Transverse colon (tissue), 4 donors: ENCODE data around the gene ZNHIT1. TPM values are rescaled to one million over a fixed set of nuclear protein-coding genes. Genes with fewer than 3 reads are reported as not detected.

Experiments
- DNase-seq: peaks from one replicate; pipeline ENCODE4 v3.0.0-alpha.2; 2019
- H3K27ac ChIP-seq, 4 donors: fragments of 200-600 bp; sonication (generic); 2 replicates each; pipeline ENCODE4 v1.5.1; 2016 to 2018; ENCODE audit warnings: inconsistent platforms in 4 of 4
- H3K27me3 ChIP-seq: fragments of 200-600 bp; sonication (generic); 2 replicates; pipeline ENCODE4 v1.5.1; 2017; ENCODE audit warnings: inconsistent platforms
- H3K36me3 ChIP-seq, 4 donors: fragments of 200-600 bp; sonication (generic); 2 replicates each; pipeline ENCODE4 v1.5.1; 2017 to 2019; ENCODE audit warnings: inconsistent platforms in 4 of 4
- H3K4me1 ChIP-seq, 4 donors: fragments of 200-600 bp; sonication (generic); 2 replicates each; pipeline ENCODE4 v1.5.1; 2017 to 2020; ENCODE audit warnings: inconsistent platforms in 4 of 4
- H3K4me3 ChIP-seq, 4 donors: fragments of 200-600 bp; sonication (generic); 1 replicate in 1 of 4; 2 replicates in 3 of 4; pipeline versions ENCODE4 v1.5.1 to v1.6.1; 2017 to 2019; ENCODE audit warnings: inconsistent platforms in 4 of 4
- H3K9me3 ChIP-seq, 2 donors: fragments of 200-600 bp; sonication (generic); 2 replicates each; pipeline ENCODE4 v1.5.1; 2017 to 2019; ENCODE audit warnings: inconsistent platforms in 2 of 2
- EP300 ChIP-seq: sonication (generic); formaldehyde crosslinking; IDR thresholded peaks from one replicate; pipeline ENCODE4 v1.6.1; 2017; ENCODE audit warnings: antibody characterized with exemption, low read depth
- POLR2A ChIP-seq: fragments of 450-650 bp; IDR thresholded peaks from one replicate; pipeline ENCODE4 v1.6.1; 2016; ENCODE audit warnings: antibody characterized with exemption, mild to moderate bottlenecking, moderate library complexity
- POLR2AphosphoS5 ChIP-seq, 3 donors: sonication (generic); formaldehyde crosslinking; IDR thresholded peaks; one replicate each; pipeline ENCODE4 v1.6.1; 2016; ENCODE audit warnings: antibody characterized with exemption in 3 of 3
- WGBS, 2 donors: methylation state at CpG; one replicate each; pipeline ENCODE4 v1.1.5; 2018; ENCODE audit warnings: low coverage in 1 of 2; 5-methylcytosine and 5-hydroxymethylcytosine counted together
- in situ Hi-C, 4 donors: fragments of 200-750 bp; cut with MboI; loops; one replicate each; pipeline versions ENCODE4 v1.15.0 to v1.15.1; 2017; ENCODE audit warnings: low sequenced_read_pairs in 3 of 4, low pct_ligation_motif_present in 1 of 4, low pct_unique_long_range_greater_than_20kb in 1 of 4
- intact Hi-C: fragments of 100-400 bp; cut with DNase I; formaldehyde crosslinking; loops from one replicate; pipeline ENCODE4 v1.15.1; 2023; ENCODE audit warnings: low total_unique reads
- total RNA-seq, 4 donors: library from RNA; depleted of rRNA; stranded (reverse); fragments of >200 nt; gene quantifications; one replicate each; pipeline ENCODE4 v1.1.0, GENCODE V29; 2016
- TF ChIP-seq, protein P1 (sequence below), 5 experiments: fragments of 200-600 bp in 3 of 5; fragments of 450-650 bp in 2 of 5; sonication (generic) in 3 of 5; IDR thresholded peaks; 1 replicate in 2 of 5; 2 replicates in 3 of 5; pipeline ENCODE4 v1.5.1; 2016 to 2017; ENCODE audit warnings: antibody characterized with exemption in 5 of 5, inconsistent platforms in 3 of 5, mild to moderate bottlenecking in 2 of 5, moderate library complexity in 1 of 5

The ZNHIT1 gene
- total RNA-seq, 4 donors from 2014 or later = 50.5 to 106 (median 78.2) TPM

DNA sequence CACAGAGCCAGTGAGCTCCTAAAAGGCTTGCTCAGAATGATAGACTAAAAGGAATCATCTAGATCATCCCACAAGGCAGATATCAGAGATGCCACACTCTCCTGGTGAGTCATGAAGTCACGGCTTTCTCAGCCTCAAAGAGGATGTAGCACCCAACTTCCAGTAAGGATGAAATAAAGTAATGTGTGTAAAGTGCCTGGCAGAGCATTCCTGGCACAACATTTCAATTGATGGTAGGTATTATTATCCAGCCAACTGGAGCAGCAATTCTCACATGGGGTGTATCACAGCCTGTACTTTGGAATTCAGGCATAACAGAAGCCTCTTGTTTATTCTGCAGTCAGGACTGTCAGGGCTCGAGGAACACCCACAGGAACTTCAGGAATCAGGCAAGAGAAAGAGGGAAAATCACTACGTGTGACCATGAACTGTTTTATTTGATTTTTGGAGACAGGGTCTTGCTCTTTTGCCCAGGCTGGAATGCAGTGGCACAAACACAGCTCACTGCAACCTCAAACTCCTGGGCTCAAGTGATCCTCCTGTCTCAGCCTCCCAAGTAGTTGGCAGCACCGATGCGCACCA lies 32.6 kb upstream of the ZNHIT1 start:
- Histone ChIP-seq H3K4me1 (peaks cover under 1 to 6% (median 4%) of the 10 kb centered on the region in 4 donors), H3K9me3 (no peaks in the 10 kb centered on the region), H3K27me3 (peaks cover 25% of the 10 kb centered on the region), H3K27ac (no peak overlapping the region), H3K4me3 (no peak overlapping the region), H3K36me3 (no peaks in the 10 kb centered on the region)
- peak; percentile 15 for DNase-seq
- intact Hi-C loops = no loop called here
- in situ Hi-C loops = no loop called here
- 42% methylated on average over 5 of the region's 5 CpGs; no CpG with 5 or more reads in 1 of the 2 donors for WGBS, 2 donors
- TF ChIP-seq EP300 (no peak), POLR2A (no peak), POLR2AphosphoS5 (IDR thresholded peaks at IDR 0.05) (no peak)
- TF ChIP-seq, protein P1, sequence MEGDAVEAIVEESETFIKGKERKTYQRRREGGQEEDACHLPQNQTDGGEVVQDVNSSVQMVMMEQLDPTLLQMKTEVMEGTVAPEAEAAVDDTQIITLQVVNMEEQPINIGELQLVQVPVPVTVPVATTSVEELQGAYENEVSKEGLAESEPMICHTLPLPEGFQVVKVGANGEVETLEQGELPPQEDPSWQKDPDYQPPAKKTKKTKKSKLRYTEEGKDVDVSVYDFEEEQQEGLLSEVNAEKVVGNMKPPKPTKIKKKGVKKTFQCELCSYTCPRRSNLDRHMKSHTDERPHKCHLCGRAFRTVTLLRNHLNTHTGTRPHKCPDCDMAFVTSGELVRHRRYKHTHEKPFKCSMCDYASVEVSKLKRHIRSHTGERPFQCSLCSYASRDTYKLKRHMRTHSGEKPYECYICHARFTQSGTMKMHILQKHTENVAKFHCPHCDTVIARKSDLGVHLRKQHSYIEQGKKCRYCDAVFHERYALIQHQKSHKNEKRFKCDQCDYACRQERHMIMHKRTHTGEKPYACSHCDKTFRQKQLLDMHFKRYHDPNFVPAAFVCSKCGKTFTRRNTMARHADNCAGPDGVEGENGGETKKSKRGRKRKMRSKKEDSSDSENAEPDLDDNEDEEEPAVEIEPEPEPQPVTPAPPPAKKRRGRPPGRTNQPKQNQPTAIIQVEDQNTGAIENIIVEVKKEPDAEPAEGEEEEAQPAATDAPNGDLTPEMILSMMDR (IDR thresholded peaks at IDR 0.05) = no peak

DNA sequence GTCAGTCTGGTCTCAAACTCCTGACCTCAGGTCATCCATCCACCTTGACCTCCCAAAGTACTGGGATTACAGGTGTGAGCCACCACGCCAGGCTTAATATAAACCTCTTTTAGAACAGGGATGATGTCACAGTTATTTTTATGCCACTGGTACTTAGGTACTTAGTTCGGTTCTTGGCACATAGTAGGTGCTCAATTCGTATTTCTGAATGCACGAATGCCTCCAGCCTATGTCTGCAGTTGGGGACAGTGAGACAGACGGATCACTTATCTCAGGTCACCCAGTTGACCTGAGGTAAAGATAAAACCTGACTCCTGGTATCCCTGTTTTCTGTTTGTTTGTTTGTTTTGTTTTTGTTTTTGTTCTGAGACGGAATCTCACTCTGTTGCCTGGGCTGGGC lies 31.8 kb upstream of the ZNHIT1 start:
- intact Hi-C loops (no loop called here), in situ Hi-C loops (no loop called here)
- no peaks in the 10 kb centered on the region for H3K36me3 ChIP-seq
- H3K27ac ChIP-seq = no peak overlapping the region
- WGBS, 2 donors = 49 to 71% methylated on average over 4 to 6 of the region's 6 CpGs
- H3K27me3 ChIP-seq = peaks cover 17% of the 10 kb centered on the region
- H3K4me3 ChIP-seq = no peak overlapping the region
- H3K9me3 ChIP-seq = no peaks in the 10 kb centered on the region
- H3K4me1 ChIP-seq = peaks cover 0 to 6% (median 4%) of the 10 kb centered on the region in 4 donors
- DNase-seq = no peak
- TF ChIP-seq, protein P1 (IDR thresholded peaks at IDR 0.05) = no peak
- TF ChIP-seq EP300 (no peak), POLR2A (no peak), POLR2AphosphoS5 (IDR thresholded peaks at IDR 0.05) (no peak)

DNA sequence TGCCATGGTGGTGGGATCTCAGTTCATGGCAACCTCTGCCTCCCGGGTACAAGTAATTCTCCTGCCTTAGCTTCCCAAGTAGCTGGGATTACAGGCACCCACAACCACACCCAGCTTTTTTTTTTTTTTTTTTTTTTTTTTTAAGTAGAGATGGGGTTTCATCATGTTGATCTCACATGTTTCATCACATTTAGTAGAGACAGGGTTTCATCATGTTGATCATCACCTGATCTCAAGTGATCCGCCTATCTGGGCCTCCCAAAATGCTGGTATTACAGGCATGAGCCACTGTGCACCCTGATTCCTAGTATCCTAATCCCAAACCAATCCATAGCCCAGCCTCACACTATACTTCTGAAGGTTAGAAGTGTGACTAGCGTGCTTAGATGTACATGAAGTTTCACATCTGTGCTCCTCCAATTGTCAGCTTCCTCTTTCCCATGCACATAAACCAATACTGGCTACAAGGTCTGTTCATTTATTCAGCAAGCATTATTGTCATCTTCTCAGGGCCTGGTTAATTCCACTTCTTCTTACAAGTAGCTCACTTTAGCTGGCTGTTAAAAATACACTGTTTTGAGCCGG lies 31.0 kb upstream of the ZNHIT1 start:
- intact Hi-C loops (no loop called here), in situ Hi-C loops (no loop called here)
- H3K36me3 ChIP-seq = no peaks in the 10 kb centered on the region
- H3K27ac ChIP-seq = no peak overlapping the region
- H3K4me1 ChIP-seq = peaks cover 0 to 7% (median 4%) of the 10 kb centered on the region in 4 donors
- peaks cover 9% of the 10 kb centered on the region for H3K27me3 ChIP-seq
- no peak for DNase-seq
- H3K9me3 ChIP-seq = no peaks in the 10 kb centered on the region
- H3K4me3 ChIP-seq = no peak overlapping the region
- TF ChIP-seq POLR2AphosphoS5 (IDR thresholded peaks at IDR 0.05) (no peak), EP300 (no peak), POLR2A (no peak)
- TF ChIP-seq, protein P1 (IDR thresholded peaks at IDR 0.05) = no peak
- WGBS, 2 donors = 80 to 94% methylated on average over 2 to 4 of the region's 4 CpGs

DNA sequence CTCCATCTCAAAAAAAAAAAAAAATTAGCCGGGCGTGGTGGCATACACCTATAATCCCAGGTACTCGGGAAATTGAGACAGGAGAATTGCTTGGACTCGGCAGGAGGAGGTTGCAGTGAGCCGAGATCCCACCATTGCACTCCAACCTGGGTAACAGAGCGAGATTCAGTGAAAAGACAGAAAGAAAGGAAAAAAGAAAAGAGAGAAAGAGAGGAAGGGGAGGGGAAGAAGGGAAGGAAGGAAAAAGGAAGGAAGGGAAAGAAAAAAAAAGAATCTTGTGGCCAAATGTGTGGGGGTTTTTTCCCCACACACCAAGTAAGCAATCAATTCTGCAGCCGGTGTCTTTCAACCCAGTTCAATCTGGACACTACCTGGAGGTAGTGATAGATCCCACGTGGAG lies 28.9 kb upstream of the ZNHIT1 start:
- Histone ChIP-seq H3K9me3 (no peaks in the 10 kb centered on the region), H3K4me3 (no peak overlapping the region), H3K27me3 (no peaks in the 10 kb centered on the region), H3K36me3 (no peaks in the 10 kb centered on the region), H3K4me1 (peaks cover 4 to 14% (median 7%) of the 10 kb centered on the region in 4 donors), H3K27ac (no peak overlapping the region)
- TF ChIP-seq, protein P1 (IDR thresholded peaks at IDR 0.05) = no peak
- TF ChIP-seq POLR2A (no peak), POLR2AphosphoS5 (IDR thresholded peaks at IDR 0.05) (no peak), EP300 (no peak)
- WGBS, 2 donors = 62 to 66% methylated on average over 3 to 8 of the region's 8 CpGs
- intact Hi-C loops (no loop called here), in situ Hi-C loops (no loop called here)
- DNase-seq = no peak
